Measurements from ENCODE around the gene SCGB3A2.

SCGB3A2 gene

GRCh38 chr5:147901599-147902039 lies 23.1 kb downstream of the SCGB3A2 start:
- in situ Hi-C loops (cut with MboI; ENCODE audit: low pct_unique_long_range_greater_than_20kb, low sequenced_read_pairs, unreplicated experiment): no loop called here
- DNase-seq (ENCODE audit: low spot score): no peak

GRCh38 chr5:147902609-147903115 lies 24.2 kb downstream of the SCGB3A2 start:
- in situ Hi-C loops (cut with MboI; ENCODE audit: low pct_unique_long_range_greater_than_20kb, low sequenced_read_pairs, unreplicated experiment): no loop called here

More at GRCh38 chr5:147901599-147902039, 23.1 kb downstream of the SCGB3A2 start:
- TF ChIP-seq CTCF (IDR thresholded peaks at IDR 0.05; ENCODE audit: extremely low read depth, insufficient read depth, missing control alignments): no peak

GRCh38 chr5:147904110-147904509 lies 25.6 kb downstream of the SCGB3A2 start:
- no peak for DNase-seq (ENCODE audit: low spot score)
- in situ Hi-C loops (cut with MboI; ENCODE audit: low pct_unique_long_range_greater_than_20kb, low sequenced_read_pairs, unreplicated experiment): no loop called here
- no peak for TF ChIP-seq CTCF (IDR thresholded peaks at IDR 0.05; ENCODE audit: extremely low read depth, insufficient read depth, missing control alignments)

More at GRCh38 chr5:147902609-147903115, 24.2 kb downstream of the SCGB3A2 start:
- no peak for DNase-seq (ENCODE audit: low spot score)
- TF ChIP-seq CTCF (IDR thresholded peaks at IDR 0.05; ENCODE audit: extremely low read depth, insufficient read depth, missing control alignments): no peak

GRCh38 chr5:147906326-147907095 lies 28.0 kb downstream of the SCGB3A2 start, which contains the start of gene C5orf46:
Gene C5orf46, minus strand, starts transcription at chr5:147906538. Its CDS starts 37 bp downstream, at chr5:147906501.
- no peak for DNase-seq (ENCODE audit: low spot score)
- TF ChIP-seq CTCF (IDR thresholded peaks at IDR 0.05; ENCODE audit: extremely low read depth, insufficient read depth, missing control alignments): no peak
- in situ Hi-C loops (cut with MboI; ENCODE audit: low pct_unique_long_range_greater_than_20kb, low sequenced_read_pairs, unreplicated experiment): no loop called here

- in situ Hi-C loops (cut with MboI; ENCODE audit: low pct_unique_long_range_greater_than_20kb, low sequenced_read_pairs, unreplicated experiment): no loop called here
- no peak for DNase-seq (ENCODE audit: low spot score)
- no peak for TF ChIP-seq CTCF (IDR thresholded peaks at IDR 0.05; ENCODE audit: extremely low read depth, insufficient read depth, missing control alignments)
These were observed 32.9 kb downstream of the SCGB3A2 start for GRCh38 chr5:147911427-147911826.

- no peak for DNase-seq (ENCODE audit: low spot score)
- in situ Hi-C loops (cut with MboI; ENCODE audit: low pct_unique_long_range_greater_than_20kb, low sequenced_read_pairs, unreplicated experiment): no loop called here
- no peak for TF ChIP-seq CTCF (IDR thresholded peaks at IDR 0.05; ENCODE audit: extremely low read depth, insufficient read depth, missing control alignments)
These were observed 33.5 kb downstream of the SCGB3A2 start for GRCh38 chr5:147912011-147912410.

All from GM13977 (cell line).